IPS-15b (cell line): ENCODE measurements around the gene FBXO9.
A peak's percentile ranks its signal among the peaks of the same experiment; 100 is the strongest.

Experiments
- H3K27me3 ChIP-seq: one replicate; pipeline ENCODE4 v1.6.1; 2013; ENCODE audit warnings: low read length; ENCODE audit not compliant: control insufficient read depth, insufficient read depth
- H3K36me3 ChIP-seq: one replicate; pipeline ENCODE4 v1.6.1; 2013; ENCODE audit warnings: low read length; ENCODE audit not compliant: control insufficient read depth, insufficient read depth
- H3K4me1 ChIP-seq: one replicate; pipeline ENCODE4 v1.6.1; 2013; ENCODE audit warnings: mild to moderate bottlenecking, low read length; ENCODE audit not compliant: control insufficient read depth, insufficient read depth
- H3K4me3 ChIP-seq: one replicate; pipeline ENCODE4 v1.5.1; 2013; ENCODE audit warnings: low read depth, low read length
- H3K9ac ChIP-seq: one replicate; pipeline ENCODE4 v1.6.1; 2013; ENCODE audit warnings: low read depth, mild to moderate bottlenecking, low read length
- H3K9me3 ChIP-seq: one replicate; pipeline ENCODE4 v1.6.1; 2013; ENCODE audit warnings: mild to moderate bottlenecking, low read length; ENCODE audit not compliant: control insufficient read depth, insufficient read depth

FBXO9 gene

GRCh38 chr6:53065266-53066076 lies at the start of gene FBXO9:
FBXO9 (plus strand) TSS chr6:53065404; CDS start chr6:53065790, 386 bp downstream.
- Histone ChIP-seq H3K9me3 (no peaks in the 10 kb centered on the region), H3K4me1 (peaks cover 9% of the 10 kb centered on the region), H3K4me3 (peak within 1 kb of the TSS; percentile 97)

GRCh38 chr6:53015486-53015885 lies 49.7 kb upstream of the FBXO9 start:
- no peak overlapping the region for H3K9ac ChIP-seq
- H3K4me1 ChIP-seq = no peaks in the 10 kb centered on the region
- no peaks in the 10 kb centered on the region for H3K27me3 ChIP-seq
- no peaks in the 10 kb centered on the region for H3K9me3 ChIP-seq
- peaks cover 12% of the 10 kb centered on the region for H3K36me3 ChIP-seq
- H3K4me3 ChIP-seq = no peak overlapping the region

More at GRCh38 chr6:53065266-53066076, at the start of gene FBXO9:
- Histone ChIP-seq H3K36me3 (no peaks in the 10 kb centered on the region), H3K9ac (peak within 1 kb of the TSS; percentile 77), H3K27me3 (no peaks in the 10 kb centered on the region)

GRCh38 chr6:53018446-53018845 lies 46.8 kb upstream of the FBXO9 start:
- Histone ChIP-seq H3K27me3 (no peaks in the 10 kb centered on the region), H3K36me3 (peaks cover 9% of the 10 kb centered on the region), H3K4me3 (no peak overlapping the region), H3K9me3 (no peaks in the 10 kb centered on the region), H3K4me1 (no peaks in the 10 kb centered on the region), H3K9ac (no peak overlapping the region)

GRCh38 chr6:53020005-53020744 lies 45.0 kb upstream of the FBXO9 start:
- H3K9ac ChIP-seq = no peak overlapping the region
- H3K9me3 ChIP-seq = no peaks in the 10 kb centered on the region
- H3K27me3 ChIP-seq = no peaks in the 10 kb centered on the region
- no peaks in the 10 kb centered on the region for H3K4me1 ChIP-seq
- H3K36me3 ChIP-seq = peaks cover 5% of the 10 kb centered on the region
- no peak overlapping the region for H3K4me3 ChIP-seq

GRCh38 chr6:53023323-53023722 lies 41.9 kb upstream of the FBXO9 start:
- H3K27me3 ChIP-seq = no peaks in the 10 kb centered on the region
- H3K4me1 ChIP-seq = no peaks in the 10 kb centered on the region
- no peak overlapping the region for H3K4me3 ChIP-seq
- no peaks in the 10 kb centered on the region for H3K9me3 ChIP-seq
- no peaks in the 10 kb centered on the region for H3K36me3 ChIP-seq
- H3K9ac ChIP-seq = no peak overlapping the region

- no peaks in the 10 kb centered on the region for H3K27me3 ChIP-seq
- H3K36me3 ChIP-seq = no peaks in the 10 kb centered on the region
- no peak overlapping the region for H3K9ac ChIP-seq
- no peak overlapping the region for H3K4me3 ChIP-seq
- H3K4me1 ChIP-seq = no peaks in the 10 kb centered on the region
- no peaks in the 10 kb centered on the region for H3K9me3 ChIP-seq
Observed at GRCh38 chr6:53026526-53026925, 38.7 kb upstream of the FBXO9 start.

GRCh38 chr6:53027131-53027718 lies 38.0 kb upstream of the FBXO9 start:
- Histone ChIP-seq H3K9ac (no peak overlapping the region), H3K27me3 (no peaks in the 10 kb centered on the region), H3K4me1 (no peaks in the 10 kb centered on the region), H3K4me3 (no peak overlapping the region), H3K9me3 (no peaks in the 10 kb centered on the region), H3K36me3 (no peaks in the 10 kb centered on the region)

GRCh38 chr6:53028467-53028866 lies 36.7 kb upstream of the FBXO9 start:
- H3K36me3 ChIP-seq = no peaks in the 10 kb centered on the region
- no peaks in the 10 kb centered on the region for H3K9me3 ChIP-seq
- H3K27me3 ChIP-seq = no peaks in the 10 kb centered on the region
- no peak overlapping the region for H3K9ac ChIP-seq
- no peak overlapping the region for H3K4me3 ChIP-seq
- H3K4me1 ChIP-seq = no peaks in the 10 kb centered on the region

GRCh38 chr6:53029257-53029656 lies 35.9 kb upstream of the FBXO9 start:
- no peaks in the 10 kb centered on the region for H3K36me3 ChIP-seq
- no peaks in the 10 kb centered on the region for H3K4me1 ChIP-seq

GRCh38 chr6:53029761-53030160 lies 35.4 kb upstream of the FBXO9 start:
- H3K9ac ChIP-seq = no peak overlapping the region
- no peak overlapping the region for H3K4me3 ChIP-seq
- H3K27me3 ChIP-seq = no peaks in the 10 kb centered on the region
- no peaks in the 10 kb centered on the region for H3K9me3 ChIP-seq
- H3K36me3 ChIP-seq = no peaks in the 10 kb centered on the region
- H3K4me1 ChIP-seq = no peaks in the 10 kb centered on the region

More at GRCh38 chr6:53029257-53029656, 35.9 kb upstream of the FBXO9 start:
- Histone ChIP-seq H3K9me3 (no peaks in the 10 kb centered on the region), H3K4me3 (no peak overlapping the region), H3K27me3 (no peaks in the 10 kb centered on the region), H3K9ac (no peak overlapping the region)

GRCh38 chr6:53031281-53031680 lies 33.9 kb upstream of the FBXO9 start:
- H3K27me3 ChIP-seq = no peaks in the 10 kb centered on the region
- H3K4me3 ChIP-seq = no peak overlapping the region
- H3K9ac ChIP-seq = no peak overlapping the region
- no peaks in the 10 kb centered on the region for H3K9me3 ChIP-seq
- no peaks in the 10 kb centered on the region for H3K4me1 ChIP-seq
- peaks cover 3% of the 10 kb centered on the region for H3K36me3 ChIP-seq
